Fibroblast of the aortic adventitia (primary cell): ENCODE results near the gene COG7. TPM values are rescaled to one million over a fixed set of nuclear protein-coding genes. Genes with fewer than 3 reads are reported as not detected.

Source experiments
- DNase-seq: peaks from one replicate; pipeline ENCODE4 v3.0.0-alpha.2; 2010; ENCODE audit warnings: low read depth
- H3K4me3 ChIP-seq: 2 replicates; pipeline ENCODE4 v1.5.1; 2011; ENCODE audit warnings: low read depth, mild to moderate bottlenecking, control low read depth, low read length, moderate library complexity
- CTCF ChIP-seq: IDR thresholded peaks from 2 replicates; pipeline ENCODE4 v1.5.1; 2011; ENCODE audit warnings: mild to moderate bottlenecking, low read length, control low read depth, inconsistent platforms; ENCODE audit not compliant: insufficient read depth
- total RNA-seq: library from RNA; depleted of rRNA; stranded (reverse); fragments of >200 nt; gene quantifications from 2 replicates; pipeline ENCODE4 v1.2.3, GENCODE V29; 2012; ENCODE audit warnings: low replicate concordance

COG7 gene
- total RNA-seq, 1 donor, result 18.9 TPM

GRCh38 chr16:23433261-23433920, 19.6 kb downstream of the COG7 start:
- no peak for DNase-seq
- TF ChIP-seq CTCF, result no peak
- no peak overlapping the region for H3K4me3 ChIP-seq

- DNase-seq, result no peak
- no peak for TF ChIP-seq CTCF
- H3K4me3 ChIP-seq, result no peak overlapping the region
These were observed 20.5 kb downstream of the COG7 start for GRCh38 chr16:23432176-23433128.

GRCh38 chr16:23428351-23428750, 24.6 kb downstream of the COG7 start:
- no peak for TF ChIP-seq CTCF
- no peak overlapping the region for H3K4me3 ChIP-seq
- DNase-seq, result no peak

GRCh38 chr16:23424292-23424958, 28.6 kb downstream of the COG7 start:
- no peak for DNase-seq
- no peak for TF ChIP-seq CTCF
- no peak overlapping the region for H3K4me3 ChIP-seq

- DNase-seq, result peak; percentile 95
- TF ChIP-seq CTCF, result no peak
- no peak overlapping the region for H3K4me3 ChIP-seq
These were observed 29.4 kb downstream of the COG7 start for GRCh38 chr16:23423496-23424049.

- H3K4me3 ChIP-seq, result no peak overlapping the region
- no peak for DNase-seq
- no peak for TF ChIP-seq CTCF
These were observed 33.0 kb downstream of the COG7 start for GRCh38 chr16:23420011-23420410.
